Natural killer cell (primary cell): Measurements from ENCODE around the gene ADGRV1. TPM values are rescaled to one million over a fixed set of nuclear protein-coding genes. Genes with fewer than 3 reads are reported as not detected.

Source experiments
- ATAC-seq, 3 donors: fragments of 150-1000 bp in 2 of 3; fragments of 200-7000 bp in 1 of 3; cut with Tn5 transposase; 1 replicate in 1 of 3; 2 replicates in 2 of 3; pipeline ENCODE4 v1.10.0; 2021; ENCODE audit warnings: mild to moderate bottlenecking in 2 of 3, moderate library complexity in 2 of 3
- DNase-seq, 2 donors: peaks; one replicate each; pipeline versions ENCODE4 v3.0.0 to v3.0.0-alpha.2; 2013 to 2021; ENCODE audit warnings: mixed read lengths in 1 of 2
- H3K27ac ChIP-seq: one replicate; pipeline ENCODE4 v1.5.1; 2013; ENCODE audit warnings: mild to moderate bottlenecking, low read length
- H3K27me3 ChIP-seq: one replicate; pipeline ENCODE4 v1.6.1; 2013; ENCODE audit warnings: low read length; ENCODE audit not compliant: control insufficient read depth, insufficient read depth
- H3K36me3 ChIP-seq: one replicate; pipeline ENCODE4 v1.6.1; 2013; ENCODE audit warnings: low read length; ENCODE audit not compliant: control insufficient read depth, insufficient read depth
- H3K4me1 ChIP-seq: one replicate; pipeline ENCODE4 v1.6.1; 2013; ENCODE audit warnings: low read length; ENCODE audit not compliant: control insufficient read depth, insufficient read depth
- H3K4me3 ChIP-seq: one replicate; pipeline ENCODE4 v1.5.1; 2013; ENCODE audit warnings: low read length
- H3K9me3 ChIP-seq: one replicate; pipeline ENCODE4 v1.6.1; 2013; ENCODE audit warnings: low read length; ENCODE audit not compliant: control insufficient read depth, insufficient read depth
- H3K27ac Mint-ChIP-seq, 2 donors: one replicate each; pipeline ENCODE4 v1.8.0; 2022; ENCODE audit warnings: mild to moderate bottlenecking in 2 of 2, mixed read lengths in 2 of 2, moderate library complexity in 1 of 2
- H3K27me3 Mint-ChIP-seq, 2 donors: one replicate each; pipeline ENCODE4 v1.8.0; 2022; ENCODE audit warnings: low read depth in 2 of 2, mixed read lengths in 2 of 2
- H3K36me3 Mint-ChIP-seq: one replicate; pipeline ENCODE4 v1.8.0; 2022; ENCODE audit warnings: mixed read lengths
- H3K4me1 Mint-ChIP-seq, 2 donors: one replicate each; pipeline ENCODE4 v1.8.0; 2022; ENCODE audit warnings: mixed read lengths in 2 of 2
- H3K4me3 Mint-ChIP-seq: one replicate; pipeline ENCODE4 v1.8.0; 2022; ENCODE audit warnings: mild to moderate bottlenecking, moderate library complexity, mixed read lengths
- H3K9me3 Mint-ChIP-seq, 2 donors: one replicate each; pipeline ENCODE4 v1.8.0; 2022; ENCODE audit warnings: mixed read lengths in 2 of 2
- CTCF ChIP-seq: fragments of 200-600 bp; IDR thresholded peaks from one replicate; pipeline ENCODE4 v1.8.0; 2022; ENCODE audit warnings: antibody characterized with exemption
- WGBS: methylation state at CpG from one replicate; pipeline ENCODE4 v1.1.7; 2013; ENCODE audit warnings: missing lambda C conversion rate; ENCODE audit not compliant: insufficient coverage; 5-methylcytosine and 5-hydroxymethylcytosine counted together
- intact Hi-C: fragments of 100-400 bp; cut with micrococcal nuclease; formaldehyde crosslinking; loops from one replicate; pipeline ENCODE4 v1.14.2; 2022
- total RNA-seq, 4 donors: library from RNA; stranded (reverse); fragments of 120-200 nt in 1 of 4; gene quantifications; one replicate each; pipeline versions ENCODE4 v1.2.3 to v1.2.4, GENCODE V29; 2013 to 2022

ADGRV1 gene
- total RNA-seq, 3 donors from 2014 or later (not counting 1 experiment from before 2014, with no cell fraction given) = 0.50 to 0.71 TPM; not detected in 1

- Mint-ChIP-seq H3K27me3 (peaks cover 9 to 27% of the 10 kb centered on the region in 2 donors), H3K4me3 (no peak overlapping the region), H3K9me3 (no peaks in the 10 kb centered on the region), H3K36me3 (no peaks in the 10 kb centered on the region), H3K4me1 (peaks cover 0 to 4% of the 10 kb centered on the region in 2 donors), H3K27ac (no peak overlapping the region)
- H3K27ac ChIP-seq = no peak overlapping the region
- WGBS = over 99% methylated on average over 7 of the region's 8 CpGs
- DNase-seq (no peak), ATAC-seq (no peak)
- no peak overlapping the region for H3K4me3 ChIP-seq
- no peak for TF ChIP-seq CTCF
- H3K9me3 ChIP-seq = no peaks in the 10 kb centered on the region
- H3K4me1 ChIP-seq = no peaks in the 10 kb centered on the region
- H3K36me3 ChIP-seq = no peaks in the 10 kb centered on the region
- no peaks in the 10 kb centered on the region for H3K27me3 ChIP-seq
- intact Hi-C loops = no loop called here
These were observed 636.3 kb downstream of the ADGRV1 start for GRCh38 chr5:91194824-91195381.

- TF ChIP-seq CTCF = no peak
- WGBS = 80% methylated on average over 1 of the region's 2 CpGs
- no peaks in the 10 kb centered on the region for H3K9me3 Mint-ChIP-seq
- H3K4me1 Mint-ChIP-seq = no peaks in the 10 kb centered on the region
- H3K27ac Mint-ChIP-seq = no peak overlapping the region
- intact Hi-C loops = no loop called here
- Histone ChIP-seq H3K36me3 (no peaks in the 10 kb centered on the region), H3K9me3 (no peaks in the 10 kb centered on the region), H3K27ac (no peak overlapping the region), H3K4me3 (no peak overlapping the region), H3K4me1 (no peaks in the 10 kb centered on the region), H3K27me3 (no peaks in the 10 kb centered on the region)
- DNase-seq (no peak), ATAC-seq (no peak)
- H3K4me3 Mint-ChIP-seq = no peak overlapping the region
- H3K36me3 Mint-ChIP-seq = no peaks in the 10 kb centered on the region
- H3K27me3 Mint-ChIP-seq = peaks cover 13 to 27% of the 10 kb centered on the region in 2 donors
These were observed 642.1 kb downstream of the ADGRV1 start for GRCh38 chr5:91200692-91201091.

- Histone ChIP-seq H3K27ac (no peak overlapping the region), H3K4me1 (no peaks in the 10 kb centered on the region), H3K36me3 (no peaks in the 10 kb centered on the region), H3K4me3 (no peak overlapping the region), H3K27me3 (no peaks in the 10 kb centered on the region), H3K9me3 (no peaks in the 10 kb centered on the region)
- H3K27me3 Mint-ChIP-seq = peaks cover 0 to 4% of the 10 kb centered on the region in 2 donors
- H3K36me3 Mint-ChIP-seq = no peaks in the 10 kb centered on the region
- no peaks in the 10 kb centered on the region for H3K4me1 Mint-ChIP-seq
- no peak for DNase-seq
- no peak for TF ChIP-seq CTCF
- H3K27ac Mint-ChIP-seq = no peak overlapping the region
- no peaks in the 10 kb centered on the region for H3K9me3 Mint-ChIP-seq
- intact Hi-C loops = no loop called here
- ATAC-seq = no peak
- 97% methylated on average over 3 of the region's 5 CpGs for WGBS
- no peak overlapping the region for H3K4me3 Mint-ChIP-seq
These were observed 647.5 kb downstream of the ADGRV1 start for GRCh38 chr5:91206103-91206502.

GRCh38 chr5:91206734-91207133 is 648.1 kb downstream of the ADGRV1 start:
- Mint-ChIP-seq H3K4me3 (no peak overlapping the region), H3K27me3 (peaks cover 0 to 1% of the 10 kb centered on the region in 2 donors), H3K4me1 (no peaks in the 10 kb centered on the region), H3K9me3 (no peaks in the 10 kb centered on the region), H3K27ac (no peak overlapping the region), H3K36me3 (no peaks in the 10 kb centered on the region)
- Histone ChIP-seq H3K27me3 (no peaks in the 10 kb centered on the region), H3K9me3 (no peaks in the 10 kb centered on the region), H3K4me3 (no peak overlapping the region), H3K36me3 (no peaks in the 10 kb centered on the region), H3K27ac (no peak overlapping the region), H3K4me1 (no peaks in the 10 kb centered on the region)
- ATAC-seq = no peak
- no peak for DNase-seq
- no CpG with 5 or more reads among the region's 2 CpGs for WGBS
- no peak for TF ChIP-seq CTCF
- intact Hi-C loops = no loop called here
